Activated CD4-positive, alpha-beta T cell treated with anti-CD3 and anti-CD28 coated beads for 36 hours (primary cell): Measurements from ENCODE around the gene USP17L24. TPM values are rescaled to one million over a fixed set of nuclear protein-coding genes. Genes with fewer than 3 reads are reported as not detected.

Experiments
- total RNA-seq, 2 experiments: library from RNA; stranded (reverse); gene quantifications; one replicate each; pipeline ENCODE4 v1.2.3, GENCODE V29; 2021

The USP17L24 gene
- total RNA-seq, 2 experiments from 2014 or later = not detected

Other genes starting within 250 kb of the USP17L24 start
- not detected for gene FAM90A26, start 154.8 kb upstream of the USP17L24 start, total RNA-seq
- not detected for gene USP17L10, start 114.5 kb upstream of the USP17L24 start, total RNA-seq
- under 1 TPM; 0.11 to 0.16 TPM for gene USP17L11, start 109.8 kb upstream of the USP17L24 start, total RNA-seq
- not detected for gene USP17L12, start 105.0 kb upstream of the USP17L24 start, total RNA-seq
- not detected for gene USP17L13, start 100.3 kb upstream of the USP17L24 start, total RNA-seq
- not detected for gene USP17L15, start 90.8 kb upstream of the USP17L24 start, total RNA-seq
- gene USP17L17, start 81.3 kb upstream of the USP17L24 start, total RNA-seq = not detected
- not detected for gene USP17L18, start 76.5 kb upstream of the USP17L24 start, total RNA-seq
- gene USP17L19, start 71.8 kb upstream of the USP17L24 start, total RNA-seq = not detected
- gene USP17L20, start 67.0 kb upstream of the USP17L24 start, total RNA-seq = not detected
- not detected for gene USP17L21, start 62.3 kb upstream of the USP17L24 start, total RNA-seq
- not detected for gene USP17L22, start 57.5 kb upstream of the USP17L24 start, total RNA-seq
- not detected for gene USP17L25, start 4.7 kb downstream of the USP17L24 start, total RNA-seq
- not detected for gene USP17L26, start 9.5 kb downstream of the USP17L24 start, total RNA-seq
- gene USP17L5, start 14.2 kb downstream of the USP17L24 start, total RNA-seq = not detected
- not detected for gene USP17L27, start 19.0 kb downstream of the USP17L24 start, total RNA-seq
- gene USP17L28, start 23.7 kb downstream of the USP17L24 start, total RNA-seq = not detected
- gene USP17L29, start 28.5 kb downstream of the USP17L24 start, total RNA-seq = not detected
- gene USP17L30, start 38.0 kb downstream of the USP17L24 start, total RNA-seq = not detected
- gene DEFB131A, start 119.2 kb downstream of the USP17L24 start, total RNA-seq = not detected